ENCODE results near the gene RREB1.
A peak's percentile ranks its signal among the peaks of the same experiment; 100 is the strongest.

The RREB1 gene

GRCh38 chr6:7165002-7165889, 57.5 kb downstream of the RREB1 start:
- no peak for DNase-seq

- DNase-seq, result no peak
Observed at GRCh38 chr6:7165890-7166267, 58.1 kb downstream of the RREB1 start.

- no peak for DNase-seq
Observed at GRCh38 chr6:7166410-7167293, 58.9 kb downstream of the RREB1 start.

GRCh38 chr6:7169296-7169721, 61.5 kb downstream of the RREB1 start:
- no peak for DNase-seq

GRCh38 chr6:7170117-7170732, 62.5 kb downstream of the RREB1 start:
- no peak for DNase-seq

GRCh38 chr6:7171119-7171518, 63.4 kb downstream of the RREB1 start:
- DNase-seq, result no peak

GRCh38 chr6:7171733-7172132, 64.0 kb downstream of the RREB1 start:
- DNase-seq, result no peak

- no peak for DNase-seq
Observed at GRCh38 chr6:7172649-7173048, 64.9 kb downstream of the RREB1 start.

- no peak for DNase-seq
Observed at GRCh38 chr6:7173843-7174503, 66.2 kb downstream of the RREB1 start.

- DNase-seq, result no peak
Observed at GRCh38 chr6:7175462-7175861, 67.7 kb downstream of the RREB1 start.

GRCh38 chr6:7176208-7176607, 68.4 kb downstream of the RREB1 start:
- DNase-seq, result no peak

- DNase-seq, result no peak
Observed at GRCh38 chr6:7178280-7178679, 70.5 kb downstream of the RREB1 start.

- DNase-seq, result no peak
Observed at GRCh38 chr6:7180751-7181150, 73.0 kb downstream of the RREB1 start.

GRCh38 chr6:7183707-7184106, 75.9 kb downstream of the RREB1 start:
- DNase-seq, result no peak

GRCh38 chr6:7184502-7184901, 76.7 kb downstream of the RREB1 start:
- no peak for DNase-seq

GRCh38 chr6:7185561-7185960, 77.8 kb downstream of the RREB1 start:
- DNase-seq, result no peak

- peak in 1 of 2 donors; percentile 10 for DNase-seq
Observed at GRCh38 chr6:7188492-7188891, 80.7 kb downstream of the RREB1 start.

- DNase-seq, result no peak
Observed at GRCh38 chr6:7189101-7189758, 81.5 kb downstream of the RREB1 start.

- DNase-seq, result no peak
Observed at GRCh38 chr6:7190791-7191190, 83.0 kb downstream of the RREB1 start.

GRCh38 chr6:7193122-7193521, 85.4 kb downstream of the RREB1 start:
- DNase-seq, result no peak

GRCh38 chr6:7194657-7195056, 86.9 kb downstream of the RREB1 start:
- no peak for DNase-seq

- no peak for DNase-seq
Observed at GRCh38 chr6:7195339-7196018, 87.7 kb downstream of the RREB1 start.
